SJSA1 (cell line): ENCODE measurements around the gene GSTA5. TPM values are rescaled to one million over a fixed set of nuclear protein-coding genes. Genes with fewer than 3 reads are reported as not detected.
"Not testable (repeated sequence)": the region's sequence is repeated elsewhere in the genome, so short reads cannot be mapped to it uniquely, and the experiment has no call there.

Experiments used
- DNase-seq, 2 experiments: peaks; one replicate each; pipeline ENCODE4 v3.0.0-alpha.2; 2015 to 2020; ENCODE audit warnings: low spot score in 2 of 2, low read depth in 1 of 2
- H3K27ac ChIP-seq: fragments of 250-450 bp; sonication (Bioruptor Pico); 2 replicates; pipeline ENCODE4 v1.5.1; 2020; ENCODE audit warnings: mild to moderate bottlenecking, moderate library complexity
- H3K27me3 ChIP-seq: fragments of 250-450 bp; sonication (Bioruptor Pico); replicated peaks from 2 replicates; pipeline ENCODE4 v1.5.1; 2020; ENCODE audit warnings: mild to moderate bottlenecking, moderate library complexity
- H3K36me3 ChIP-seq: fragments of 250-450 bp; sonication (Bioruptor Pico); 2 replicates; pipeline ENCODE4 v1.5.1; 2020; ENCODE audit warnings: mild to moderate bottlenecking
- H3K4me1 ChIP-seq: fragments of 250-450 bp; sonication (Bioruptor Pico); replicated peaks from 2 replicates; pipeline ENCODE4 v1.6.1; 2021; ENCODE audit warnings: mild to moderate bottlenecking
- H3K4me3 ChIP-seq: fragments of 250-450 bp; sonication (Bioruptor Pico); 2 replicates; pipeline ENCODE4 v1.5.1; 2020; ENCODE audit warnings: mild to moderate bottlenecking
- H3K9me3 ChIP-seq: fragments of 250-450 bp; sonication (Bioruptor Pico); replicated peaks from 2 replicates; pipeline ENCODE4 v1.5.1; 2020; ENCODE audit warnings: mild to moderate bottlenecking
- total RNA-seq: library from RNA; depleted of rRNA; stranded (reverse); fragments of >200 nt; shearing (Covaris generic); gene quantifications from 2 replicates; pipeline ENCODE4 v1.2.3, GENCODE V29; 2014

Gene GSTA5
- total RNA-seq, 1 experiment from 2014 or later = not detected

DNA sequence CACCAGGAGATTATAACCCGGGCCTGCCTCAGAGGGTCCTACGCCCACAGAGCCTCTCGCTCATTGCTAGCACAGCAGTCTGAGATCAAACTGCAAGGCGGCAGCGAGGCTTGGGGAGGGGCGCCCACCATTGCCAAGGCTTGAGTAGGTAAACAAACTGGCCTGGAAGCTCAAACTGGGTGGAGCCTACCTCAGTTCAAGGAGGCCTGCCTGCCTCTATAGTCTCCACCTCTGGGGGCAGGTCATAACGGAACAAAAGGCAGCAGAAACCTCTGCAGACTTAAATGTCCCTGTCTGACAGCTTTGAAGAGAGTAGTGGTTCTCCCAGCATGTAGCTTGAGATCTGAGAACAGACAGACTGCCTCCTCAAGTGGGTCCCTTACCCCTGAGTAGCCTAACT, 20.5 kb upstream of the GSTA5 start:
- not testable (repeated sequence) for H3K4me3 ChIP-seq

DNA sequence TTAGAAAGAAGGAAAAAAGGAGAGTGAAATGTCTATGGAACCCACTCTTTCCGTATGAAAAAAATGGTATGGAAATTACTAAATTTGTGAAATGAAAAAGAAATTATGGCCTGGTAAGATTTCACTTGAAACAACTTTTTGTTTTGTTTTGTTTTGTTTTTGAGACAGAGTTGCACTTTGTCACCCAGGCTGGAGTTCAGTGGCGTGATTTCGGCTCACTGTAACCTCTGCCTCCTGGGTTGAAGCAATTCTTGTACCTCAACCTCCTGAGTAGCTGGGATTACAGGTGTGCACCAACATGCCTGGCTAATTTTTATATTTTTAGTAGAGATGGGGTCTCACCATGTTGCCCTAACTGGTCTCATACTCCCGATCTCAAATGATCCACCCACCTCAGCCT, 17.8 kb upstream of the GSTA5 start:
- Histone ChIP-seq H3K27me3 (no peaks in the 10 kb centered on the region), H3K9me3 (no peaks in the 10 kb centered on the region), H3K4me1 (peaks cover 6% of the 10 kb centered on the region), H3K4me3 (no peak overlapping the region), H3K27ac (no peak overlapping the region), H3K36me3 (no peaks in the 10 kb centered on the region)
- no peak for DNase-seq

More for the DNA sequence above, 20.5 kb upstream of the GSTA5 start:
- DNase-seq, H3K9me3 ChIP-seq, H3K27ac ChIP-seq, H3K36me3 ChIP-seq, H3K27me3 ChIP-seq, H3K4me1 ChIP-seq: not testable (repeated sequence)

DNA sequence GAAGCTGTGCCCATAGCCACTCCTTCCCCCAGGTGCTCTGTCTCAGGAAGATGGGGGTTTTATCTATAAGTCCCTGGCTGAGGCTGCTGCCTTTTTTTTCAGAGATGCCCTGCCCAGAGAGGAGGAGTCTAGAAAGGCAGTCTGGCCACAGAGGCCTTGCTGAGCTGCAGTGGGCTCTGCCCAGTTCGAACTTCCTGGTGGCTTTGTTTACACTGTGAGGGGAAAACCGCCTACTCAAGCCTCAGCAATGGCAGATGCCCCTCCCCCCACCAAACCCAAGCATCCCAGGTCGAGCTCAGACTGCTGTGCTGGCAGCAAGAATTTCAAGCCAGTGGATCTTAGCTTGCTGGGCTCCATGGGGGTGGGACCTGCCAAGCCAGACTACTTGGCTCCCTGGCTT, 15.5 kb upstream of the GSTA5 start:
- not testable (repeated sequence) for H3K36me3 ChIP-seq, H3K27ac ChIP-seq, H3K27me3 ChIP-seq, H3K4me3 ChIP-seq, H3K4me1 ChIP-seq, H3K9me3 ChIP-seq
- peak; percentile 5 to 63 for DNase-seq

DNA sequence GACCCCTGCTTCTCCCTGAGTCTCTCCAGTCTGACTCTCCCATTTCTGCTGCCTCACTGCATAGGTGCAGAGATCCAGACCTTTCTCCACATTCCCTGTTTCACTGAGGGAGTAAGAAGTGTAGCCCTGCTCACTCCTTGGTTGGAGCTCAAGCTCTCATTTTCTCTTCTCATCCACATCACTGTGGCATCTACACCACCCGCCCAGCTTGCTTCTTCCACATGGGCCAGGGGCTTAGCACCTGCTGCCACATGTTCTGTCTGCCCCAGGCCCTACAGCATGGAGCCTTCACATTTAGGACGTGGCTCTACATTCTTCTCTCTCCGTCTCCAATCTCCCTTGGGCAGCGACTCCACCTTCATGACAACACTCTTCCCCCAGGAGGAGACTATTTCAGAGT, 8.5 kb upstream of the GSTA5 start:
- no peaks in the 10 kb centered on the region for H3K27me3 ChIP-seq
- no peaks in the 10 kb centered on the region for H3K36me3 ChIP-seq
- no peak overlapping the region for H3K27ac ChIP-seq
- no peaks in the 10 kb centered on the region for H3K4me1 ChIP-seq
- no peak overlapping the region for H3K4me3 ChIP-seq
- no peak for DNase-seq
- no peaks in the 10 kb centered on the region for H3K9me3 ChIP-seq

DNA sequence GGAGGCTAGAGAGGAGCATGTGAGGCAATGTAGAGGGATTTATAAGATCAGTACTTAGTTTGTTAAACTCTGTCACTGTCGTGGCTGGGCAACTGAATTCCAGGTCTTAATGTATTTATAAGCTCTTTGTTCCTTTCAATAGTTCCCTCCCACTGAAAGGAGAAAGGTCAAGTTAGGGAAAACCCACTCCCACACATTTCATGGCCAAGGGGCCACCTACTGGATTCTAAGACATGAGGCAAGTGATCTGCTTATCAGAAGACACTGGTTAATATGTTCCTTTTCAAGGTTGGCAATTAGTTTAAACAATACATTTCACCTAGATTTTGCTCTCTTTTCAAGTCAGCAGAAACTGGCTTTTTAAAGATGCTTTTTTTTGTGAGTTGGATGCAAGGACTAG, 5.4 kb upstream of the GSTA5 start:
- Histone ChIP-seq H3K4me3 (no peak overlapping the region), H3K9me3 (no peaks in the 10 kb centered on the region)
- no peak for DNase-seq

DNA sequence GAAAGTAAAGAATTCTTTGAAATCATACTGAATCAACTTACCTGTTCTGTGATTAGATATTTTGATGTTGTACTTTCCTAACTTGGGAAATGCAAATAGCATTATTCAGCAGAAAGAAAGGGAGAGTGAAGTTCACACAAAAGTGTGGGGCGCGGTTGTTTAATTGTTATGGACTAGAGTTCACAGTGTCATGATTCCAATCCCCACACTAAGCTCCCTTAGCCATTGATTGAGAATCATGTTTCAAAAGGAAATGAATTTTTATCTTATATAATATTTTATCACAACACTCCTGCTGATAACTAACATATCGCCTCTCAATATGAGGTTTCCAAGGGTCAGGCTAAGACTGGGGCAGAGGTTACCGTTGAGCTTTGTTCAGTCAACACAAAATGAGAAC, 3.0 kb upstream of the GSTA5 start:
- Histone ChIP-seq H3K4me3 (no peak overlapping the region), H3K36me3 (no peaks in the 10 kb centered on the region), H3K4me1 (peaks cover 4% of the 10 kb centered on the region; the same call in 1 of the 2 replicates), H3K9me3 (no peaks in the 10 kb centered on the region), H3K27me3 (no peaks in the 10 kb centered on the region), H3K27ac (no peak overlapping the region)
- no peak for DNase-seq

More for the DNA sequence above, 5.4 kb upstream of the GSTA5 start:
- Histone ChIP-seq H3K4me1 (no peaks in the 10 kb centered on the region), H3K27me3 (no peaks in the 10 kb centered on the region), H3K27ac (no peak overlapping the region), H3K36me3 (no peaks in the 10 kb centered on the region)

DNA sequence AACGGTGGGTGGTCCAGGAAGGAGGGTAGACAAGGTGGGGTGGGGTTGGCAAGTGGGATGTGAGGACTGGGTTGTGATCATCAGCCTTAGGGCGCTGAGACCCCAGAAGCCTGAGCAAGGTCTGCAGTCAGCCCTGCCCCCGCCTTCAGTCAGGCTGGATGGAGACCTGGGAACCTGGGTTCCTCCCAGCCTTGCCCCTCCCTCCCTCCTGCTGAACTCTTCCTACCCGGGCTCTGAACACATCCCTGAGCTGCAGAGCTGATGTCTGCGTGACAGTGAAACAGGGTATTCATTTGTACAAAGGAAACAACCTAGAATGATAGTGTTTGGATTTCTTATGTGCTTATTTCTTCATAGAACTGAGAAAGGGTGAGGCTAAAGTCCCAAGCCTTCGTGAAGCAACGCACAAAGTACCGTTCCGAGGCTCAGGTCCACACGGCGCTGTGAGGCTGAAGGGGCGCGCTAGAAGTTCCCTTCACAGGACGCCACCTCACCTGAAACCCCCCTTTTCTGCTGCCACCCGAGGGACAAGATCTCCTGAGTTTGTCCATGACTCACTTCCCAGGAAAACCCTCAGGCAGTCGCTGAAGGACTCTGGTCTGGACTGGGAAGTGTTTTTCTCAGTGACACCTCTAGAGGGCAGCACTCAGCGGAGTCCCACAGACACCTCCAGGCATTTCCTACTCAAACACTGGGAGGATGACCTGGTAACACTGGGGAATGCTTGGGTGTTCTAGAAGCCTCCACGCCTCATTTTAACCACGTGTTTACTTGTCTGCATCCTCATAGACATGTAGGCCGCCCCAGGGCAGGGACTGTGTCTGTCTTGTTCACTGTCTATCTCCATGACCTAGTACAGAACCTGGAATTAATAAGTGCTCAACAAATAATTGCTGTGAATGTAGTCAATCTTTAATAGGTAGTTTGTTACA, 1.2 kb downstream of the GSTA5 start:
- DNase-seq = peak; percentile 59 to 71
- H3K9me3 ChIP-seq = no peaks in the 10 kb centered on the region
- H3K36me3 ChIP-seq = no peaks in the 10 kb centered on the region
- H3K27me3 ChIP-seq = no peaks in the 10 kb centered on the region; the same call in 1 of the 2 replicates
- H3K4me1 ChIP-seq = peaks cover 4% of the 10 kb centered on the region; the same call in 1 of the 2 replicates
- no peak overlapping the region for H3K4me3 ChIP-seq
- H3K27ac ChIP-seq = no peak overlapping the region

DNA sequence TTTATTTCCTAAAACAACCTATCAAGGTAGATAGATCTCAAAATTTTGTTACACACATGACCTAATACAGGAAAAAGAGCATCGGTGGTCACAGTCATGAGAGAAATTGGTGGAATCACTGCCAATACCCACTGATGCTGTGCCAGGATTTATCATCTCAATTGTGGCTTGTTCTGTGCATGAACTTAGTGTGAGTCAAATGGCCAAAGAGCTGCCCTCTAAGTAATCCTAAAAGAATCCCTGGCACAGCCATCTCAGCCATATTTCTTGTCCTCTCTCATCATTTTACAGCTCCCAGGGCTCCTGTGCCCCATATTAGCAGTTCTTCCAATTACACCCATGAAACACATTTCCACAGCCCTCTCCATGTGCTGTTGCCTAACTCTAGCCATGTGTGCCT, 6.1 kb downstream of the GSTA5 start:
- peaks cover 3% of the 10 kb centered on the region; the same call in 1 of the 2 replicates for H3K4me1 ChIP-seq
- no peak overlapping the region for H3K27ac ChIP-seq
- H3K36me3 ChIP-seq = no peaks in the 10 kb centered on the region
- H3K9me3 ChIP-seq = no peaks in the 10 kb centered on the region
- no peak overlapping the region for H3K4me3 ChIP-seq
- no peaks in the 10 kb centered on the region; the same call in 1 of the 2 replicates for H3K27me3 ChIP-seq
- DNase-seq = no peak

DNA sequence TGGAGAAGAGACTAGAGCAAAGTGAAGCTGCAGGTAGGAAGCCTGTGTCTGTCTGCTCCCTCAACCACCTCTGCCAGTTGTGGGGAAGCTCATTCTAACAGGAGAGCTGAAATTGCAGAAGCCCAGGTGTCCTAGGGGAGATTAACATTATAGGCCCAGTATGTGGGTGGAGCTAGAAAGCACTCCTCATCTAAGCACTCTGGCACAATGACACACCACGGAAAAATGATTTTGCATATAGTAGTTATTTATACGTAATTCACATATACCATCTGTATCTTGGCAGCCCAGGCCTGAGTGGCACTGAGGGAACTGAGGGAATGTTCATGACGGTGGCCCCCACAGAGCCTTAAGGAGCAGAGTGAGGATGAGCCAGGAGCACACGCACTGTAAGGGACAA, 9.7 kb downstream of the GSTA5 start:
- not testable (repeated sequence) for H3K27ac ChIP-seq, H3K36me3 ChIP-seq, H3K9me3 ChIP-seq, H3K4me1 ChIP-seq, H3K4me3 ChIP-seq, H3K27me3 ChIP-seq, DNase-seq

DNA sequence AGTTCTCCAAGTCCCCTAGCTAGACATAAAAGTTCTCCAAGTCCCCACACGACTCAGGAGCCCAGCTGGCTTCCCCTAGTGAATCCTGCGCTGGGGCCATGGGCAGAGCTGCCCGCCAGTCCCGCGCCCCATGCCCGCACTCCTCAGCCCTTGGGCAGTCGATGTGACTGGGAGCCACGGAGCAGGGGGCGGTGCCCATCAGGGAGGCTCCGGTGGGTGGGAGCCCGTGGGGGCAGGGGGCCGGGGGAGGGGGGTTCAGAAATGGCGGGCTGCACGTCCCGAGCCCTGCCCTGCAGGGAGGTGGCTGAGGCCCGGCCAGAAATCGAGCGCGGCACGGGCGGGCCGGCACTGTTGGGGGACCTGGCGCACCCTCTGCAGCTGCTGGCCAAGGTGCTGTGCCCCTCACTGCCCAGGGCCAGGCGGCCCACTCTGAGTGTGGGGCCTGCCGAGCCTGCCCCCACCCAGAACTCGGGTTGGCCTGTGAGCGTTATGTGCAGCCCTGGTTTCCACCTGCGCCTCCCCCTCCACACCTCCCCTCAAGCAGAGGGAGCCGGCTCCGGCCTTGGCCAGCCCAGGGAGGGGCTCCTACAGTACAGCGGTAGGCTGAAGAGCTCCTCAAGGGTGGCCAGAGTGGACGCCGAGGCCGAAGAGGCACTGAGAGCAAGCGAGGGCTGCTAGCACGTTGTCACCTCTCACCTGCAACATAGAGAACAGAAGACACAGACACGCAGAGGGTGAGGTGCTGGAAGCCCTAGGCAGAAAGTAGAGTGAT, 11.4 kb downstream of the GSTA5 start:
- Histone ChIP-seq H3K27me3 (no peaks in the 10 kb centered on the region), H3K36me3 (no peaks in the 10 kb centered on the region), H3K9me3 (no peaks in the 10 kb centered on the region), H3K4me1 (no peaks in the 10 kb centered on the region), H3K27ac (no peak overlapping the region), H3K4me3 (no peak overlapping the region)
- no peak for DNase-seq

DNA sequence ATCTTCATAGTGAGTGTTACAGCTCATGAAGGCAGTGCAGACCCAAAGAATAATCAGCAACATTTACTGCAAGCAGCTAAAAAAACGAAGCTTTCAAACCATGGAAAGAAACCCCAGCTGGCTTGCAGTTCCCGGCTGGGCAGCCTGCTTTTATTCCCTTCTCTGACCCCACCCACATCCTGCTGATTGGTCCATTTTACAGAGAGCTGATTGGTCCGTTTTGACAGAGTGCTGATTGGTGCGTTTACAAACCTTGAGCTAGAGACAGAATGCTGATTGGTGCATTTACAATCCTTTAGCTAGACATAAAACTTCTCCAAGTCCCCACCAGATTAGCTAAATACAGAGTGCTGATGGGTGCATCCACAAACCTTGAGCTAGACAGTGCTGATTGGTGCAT, 12.0 kb downstream of the GSTA5 start:
- DNase-seq, H3K27ac ChIP-seq, H3K9me3 ChIP-seq, H3K4me3 ChIP-seq, H3K27me3 ChIP-seq, H3K4me1 ChIP-seq, H3K36me3 ChIP-seq: not testable (repeated sequence)

DNA sequence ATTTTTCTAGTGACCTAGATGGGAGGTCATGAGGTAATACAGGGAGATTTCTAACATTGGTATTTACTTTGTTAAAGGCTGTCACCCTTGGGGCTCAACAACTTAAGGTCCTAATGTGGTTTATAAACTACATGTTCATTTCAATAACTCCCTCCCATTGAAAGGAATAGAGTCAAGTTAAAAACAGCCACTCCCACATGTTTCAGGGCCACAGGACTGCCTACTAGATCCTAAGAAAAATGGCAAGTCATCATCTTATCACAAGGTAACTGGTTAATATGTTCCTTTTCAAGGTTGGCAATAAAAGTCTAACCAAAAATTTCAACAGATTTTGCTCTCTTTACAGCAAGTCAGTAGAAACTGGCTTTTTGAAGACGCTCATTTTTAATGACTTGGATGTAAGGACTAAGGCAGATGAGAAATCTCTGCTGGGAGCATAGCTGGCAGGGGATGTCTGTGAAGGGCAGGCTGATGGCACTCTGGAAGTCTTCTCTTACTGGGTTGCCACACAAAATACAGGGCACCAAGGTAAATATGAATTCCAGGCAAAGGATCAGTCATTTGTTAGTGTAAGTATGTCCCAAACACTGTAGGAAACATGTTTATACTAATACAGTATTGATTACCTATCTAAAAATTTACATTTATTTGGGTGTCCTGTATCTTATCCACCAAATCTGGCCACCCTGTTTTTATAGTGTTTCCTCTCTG, 13.4 kb downstream of the GSTA5 start:
- H3K27me3 ChIP-seq, H3K36me3 ChIP-seq, H3K27ac ChIP-seq, H3K4me3 ChIP-seq, H3K4me1 ChIP-seq, H3K9me3 ChIP-seq, DNase-seq: not testable (repeated sequence)

DNA sequence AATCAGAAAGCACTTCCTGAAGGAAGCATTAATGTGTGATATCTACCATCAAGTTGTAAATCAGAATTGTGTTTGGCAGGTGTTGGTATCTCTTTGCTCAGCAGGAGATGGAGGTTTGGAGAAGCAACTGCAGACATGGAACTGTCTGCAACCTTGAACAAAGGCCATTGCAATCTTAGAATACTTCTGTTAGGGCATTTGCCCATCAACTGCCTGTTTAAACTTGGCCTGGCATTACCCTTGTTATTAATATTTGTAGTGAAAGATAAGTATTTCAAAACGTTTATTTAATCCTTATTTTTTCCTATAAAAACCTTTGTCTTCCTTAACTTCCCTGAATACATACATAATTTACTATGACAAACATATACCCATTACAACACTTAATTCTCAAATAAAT, 14.1 kb downstream of the GSTA5 start:
- Histone ChIP-seq H3K27me3 (no peaks in the 10 kb centered on the region), H3K4me1 (no peaks in the 10 kb centered on the region), H3K9me3 (no peaks in the 10 kb centered on the region), H3K36me3 (no peaks in the 10 kb centered on the region), H3K27ac (no peak overlapping the region), H3K4me3 (no peak overlapping the region)
- no peak for DNase-seq
